T-helper 17 cell (primary cell): ENCODE results near the gene KLHDC9. TPM values are rescaled to one million over a fixed set of nuclear protein-coding genes. Genes with fewer than 3 reads are reported as not detected.

Source experiments
- ATAC-seq: fragments of 150-1000 bp; cut with Tn5 transposase; 2 replicates; pipeline ENCODE4 v1.10.0; 2021; ENCODE audit warnings: mild to moderate bottlenecking, moderate library complexity
- DNase-seq, 3 donors: peaks; one replicate each; pipeline versions ENCODE4 v3.0.0 to v3.0.0-alpha.2; 2020 to 2021
- H3K9me3 ChIP-seq: one replicate; pipeline ENCODE4 v1.7.0; 2013; ENCODE audit warnings: low read length, mild to moderate bottlenecking; ENCODE audit not compliant: control insufficient read depth, poor library complexity, severe bottlenecking
- H3K27ac Mint-ChIP-seq: one replicate; pipeline ENCODE4 v1.8.0; 2022; ENCODE audit warnings: mild to moderate bottlenecking, moderate library complexity, mixed read lengths
- H3K27me3 Mint-ChIP-seq: one replicate; pipeline ENCODE4 v1.8.0; 2022; ENCODE audit warnings: mixed read lengths
- H3K36me3 Mint-ChIP-seq: one replicate; pipeline ENCODE4 v1.8.0; 2022; ENCODE audit warnings: low read depth, mixed read lengths
- H3K4me1 Mint-ChIP-seq: one replicate; pipeline ENCODE4 v1.8.0; 2022; ENCODE audit warnings: mild to moderate bottlenecking, mixed read lengths
- H3K4me3 Mint-ChIP-seq: one replicate; pipeline ENCODE4 v1.8.0; 2022; ENCODE audit warnings: mild to moderate bottlenecking, moderate library complexity, mixed read lengths
- total RNA-seq, 4 donors: library from RNA in 2 of 4; stranded (reverse) in 2 of 4; gene quantifications; one replicate each; pipeline ENCODE4 v1.2.3 and lab custom pipeline; 2022 to 2026

The KLHDC9 gene
- total RNA-seq, 2 donors from 2014 or later, result 0.57 TPM; not detected in 1

DNA sequence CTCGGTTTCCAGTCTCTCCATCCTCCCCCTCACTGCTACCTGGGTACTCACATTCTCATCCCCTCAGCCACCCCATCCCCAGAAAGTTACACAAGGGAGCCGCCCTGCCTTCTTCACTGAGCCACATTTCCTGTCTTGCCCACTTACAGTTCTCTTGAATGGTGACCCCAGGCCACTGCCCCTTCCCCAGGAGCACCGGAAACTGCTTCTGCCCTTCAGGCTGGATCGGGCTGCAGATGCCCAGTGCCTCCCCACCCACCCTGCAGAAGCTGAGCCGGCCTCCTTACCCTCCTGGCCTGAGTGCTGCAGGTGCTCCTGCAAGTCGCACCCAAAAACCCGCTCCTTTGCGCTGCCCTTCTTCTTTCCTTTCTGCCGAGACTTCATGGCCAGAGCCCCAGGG is 28.9 kb upstream of the KLHDC9 start:
- H3K27ac Mint-ChIP-seq, result peak overlapping the region; percentile 99
- peaks cover 10% of the 10 kb centered on the region for H3K36me3 Mint-ChIP-seq
- ATAC-seq (no peak), DNase-seq (no peak)
- H3K27me3 Mint-ChIP-seq, result no peaks in the 10 kb centered on the region
- H3K4me1 Mint-ChIP-seq, result peaks cover 51% of the 10 kb centered on the region
- H3K9me3 ChIP-seq, result no peaks in the 10 kb centered on the region
- peak overlapping the region; percentile 99 for H3K4me3 Mint-ChIP-seq

DNA sequence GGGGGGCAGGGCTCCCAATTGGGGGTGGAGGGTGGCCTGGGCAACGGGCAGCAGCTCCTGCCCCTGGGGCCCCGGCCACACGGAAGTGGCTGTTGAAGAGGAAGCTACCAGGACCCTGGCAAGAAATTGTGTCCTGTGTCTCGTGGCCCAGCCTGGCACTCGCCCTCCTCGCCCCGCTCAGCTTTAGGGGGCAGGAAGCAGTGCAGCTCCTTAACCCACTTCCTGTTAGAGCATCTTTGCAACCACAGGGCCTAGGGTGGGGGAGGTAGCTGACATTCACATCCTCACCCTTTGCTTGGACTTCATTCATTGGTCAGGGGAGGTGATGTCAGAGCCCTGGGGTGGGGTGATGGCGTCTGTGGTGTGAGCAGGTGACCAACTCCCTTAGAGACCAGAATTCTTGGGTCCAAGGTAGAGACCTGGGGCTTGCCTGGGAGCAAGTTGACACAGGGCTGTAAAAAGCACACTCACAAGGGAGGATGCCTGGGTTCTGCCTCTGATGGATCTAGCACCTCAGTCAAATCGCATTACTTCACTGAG is 28.4 kb upstream of the KLHDC9 start, which contains the start of gene ARHGAP30:
ARHGAP30 (minus strand) TSS at position 161 of the 540 bp plus-strand sequence. CDS start 267 bp downstream, outside the sequence.
- ATAC-seq, result peak; percentile 82
- Mint-ChIP-seq H3K27ac (peak within 1 kb of the TSS; percentile 99), H3K27me3 (no peaks in the 10 kb centered on the region), H3K4me3 (peak within 1 kb of the TSS; percentile 99), H3K4me1 (peaks cover 47% of the 10 kb centered on the region), H3K36me3 (peaks cover 8% of the 10 kb centered on the region)
- peak; percentile 57 to 69 (median 64) for DNase-seq
- no peaks in the 10 kb centered on the region for H3K9me3 ChIP-seq

GRCh38 chr1:161070761-161071160 is 27.4 kb upstream of the KLHDC9 start:
- Mint-ChIP-seq H3K36me3 (peaks cover 8% of the 10 kb centered on the region), H3K27me3 (no peaks in the 10 kb centered on the region), H3K4me3 (no peak overlapping the region), H3K27ac (peak overlapping the region; percentile 99), H3K4me1 (peaks cover 47% of the 10 kb centered on the region)
- H3K9me3 ChIP-seq, result no peaks in the 10 kb centered on the region
- ATAC-seq, result no peak
- no peak for DNase-seq

DNA sequence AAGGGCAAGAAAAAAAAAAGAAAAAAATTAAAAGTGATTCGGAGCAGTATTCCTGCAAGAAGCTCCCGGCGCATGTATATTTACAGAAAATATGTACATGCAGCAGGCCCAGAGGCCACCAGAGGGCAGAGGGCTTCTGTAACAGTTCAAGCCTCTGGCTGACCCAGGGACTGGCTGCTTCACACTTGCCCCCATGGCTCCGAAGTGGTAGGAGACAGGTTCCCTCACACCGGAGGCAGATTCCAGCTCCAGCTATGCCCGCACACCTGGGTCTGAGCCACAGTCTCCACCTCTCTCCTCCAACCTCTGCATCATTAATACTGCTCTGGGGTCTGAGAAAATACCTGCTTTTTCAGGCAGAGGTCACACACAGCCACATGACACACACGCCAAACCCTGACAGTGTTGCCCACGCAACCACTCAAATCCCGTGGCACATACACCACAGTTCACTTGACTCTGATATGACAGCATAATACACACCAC is 26.2 kb upstream of the KLHDC9 start:
- H3K36me3 Mint-ChIP-seq, result peaks cover 4% of the 10 kb centered on the region
- no peak for ATAC-seq
- H3K27me3 Mint-ChIP-seq, result no peaks in the 10 kb centered on the region
- peak in 2 of 3 donors; percentile 20 to 27 for DNase-seq
- peak overlapping the region; percentile 99 for H3K27ac Mint-ChIP-seq
- peaks cover 41% of the 10 kb centered on the region for H3K4me1 Mint-ChIP-seq
- no peaks in the 10 kb centered on the region for H3K9me3 ChIP-seq
- H3K4me3 Mint-ChIP-seq, result no peak overlapping the region

GRCh38 chr1:161072751-161073449 is 25.3 kb upstream of the KLHDC9 start:
- Mint-ChIP-seq H3K27me3 (no peaks in the 10 kb centered on the region), H3K27ac (no peak overlapping the region), H3K36me3 (no peaks in the 10 kb centered on the region), H3K4me1 (peaks cover 32% of the 10 kb centered on the region), H3K4me3 (no peak overlapping the region)
- DNase-seq, result no peak
- no peaks in the 10 kb centered on the region for H3K9me3 ChIP-seq
- no peak for ATAC-seq

DNA sequence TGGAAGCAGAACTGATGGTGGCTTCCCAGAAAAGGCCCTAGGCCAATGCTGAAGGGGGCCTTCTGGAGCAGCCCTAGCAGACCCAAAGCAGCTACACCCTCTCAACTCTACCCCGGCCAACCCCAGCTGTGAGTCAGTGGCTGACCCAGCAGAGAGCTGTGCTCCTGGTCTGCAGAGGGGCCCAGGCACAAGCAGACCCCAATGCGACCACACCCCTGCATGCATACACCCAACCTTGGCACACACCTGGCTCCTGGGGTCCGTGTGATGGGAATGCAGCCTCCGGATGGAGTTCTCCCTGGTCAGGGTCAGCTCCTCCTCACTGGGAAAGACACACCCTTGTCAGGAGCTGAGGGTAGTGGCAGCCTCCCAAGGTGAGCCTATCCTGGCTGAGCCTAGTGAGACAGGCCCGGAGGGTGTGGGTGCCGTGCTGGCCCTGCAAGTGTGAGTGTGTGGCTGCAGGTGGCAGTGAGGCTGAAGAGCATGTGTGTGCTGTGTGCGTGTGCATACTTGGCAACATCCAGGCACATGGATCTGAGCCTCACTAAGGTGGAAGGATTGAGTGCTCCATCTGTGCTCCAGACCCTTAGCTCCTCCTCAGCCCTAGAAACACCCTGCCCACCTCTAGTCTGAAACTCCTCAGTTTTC is 24.6 kb upstream of the KLHDC9 start:
- H3K9me3 ChIP-seq, result no peaks in the 10 kb centered on the region
- peaks cover 28% of the 10 kb centered on the region for H3K4me1 Mint-ChIP-seq
- ATAC-seq (no peak), DNase-seq (no peak)
- H3K4me3 Mint-ChIP-seq, result no peak overlapping the region
- no peaks in the 10 kb centered on the region for H3K36me3 Mint-ChIP-seq
- no peak overlapping the region for H3K27ac Mint-ChIP-seq
- no peaks in the 10 kb centered on the region for H3K27me3 Mint-ChIP-seq

DNA sequence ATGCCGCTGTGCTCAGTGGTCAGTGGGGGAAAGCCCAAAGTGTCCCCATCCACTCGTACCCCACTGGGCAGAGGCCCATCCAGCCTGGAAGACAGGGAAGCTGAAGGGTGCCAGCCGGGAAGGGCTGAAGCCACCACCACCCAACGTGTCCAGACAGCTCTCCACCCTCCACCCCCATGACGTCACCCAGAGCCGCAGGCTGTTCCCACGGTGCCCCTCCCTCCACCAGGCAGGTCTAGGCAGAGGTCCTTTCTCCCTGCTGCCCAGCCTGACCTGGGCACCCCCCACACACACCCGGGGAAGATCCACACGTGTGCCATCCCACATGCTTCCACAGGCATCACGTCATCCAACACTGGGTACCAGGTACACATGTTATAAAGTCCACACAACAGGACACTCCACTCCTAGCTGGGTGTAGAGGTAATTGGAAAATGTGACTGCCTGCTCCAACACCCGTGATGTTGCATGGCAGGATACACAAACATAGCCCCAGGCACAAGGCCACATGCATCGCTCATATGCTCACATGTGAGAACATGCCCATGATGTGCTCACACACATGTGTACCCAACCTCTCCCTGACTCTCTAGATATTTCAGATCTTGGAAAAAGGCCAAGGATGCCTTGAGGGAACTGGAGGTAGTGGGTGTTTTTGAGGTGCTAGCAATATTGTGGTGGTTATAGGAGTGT is 23.3 kb upstream of the KLHDC9 start:
- ATAC-seq (no peak), DNase-seq (no peak)
- Mint-ChIP-seq H3K4me3 (no peak overlapping the region), H3K27ac (peak overlapping the region; percentile 24), H3K36me3 (no peaks in the 10 kb centered on the region), H3K27me3 (no peaks in the 10 kb centered on the region), H3K4me1 (peaks cover 23% of the 10 kb centered on the region)
- H3K9me3 ChIP-seq, result no peaks in the 10 kb centered on the region

DNA sequence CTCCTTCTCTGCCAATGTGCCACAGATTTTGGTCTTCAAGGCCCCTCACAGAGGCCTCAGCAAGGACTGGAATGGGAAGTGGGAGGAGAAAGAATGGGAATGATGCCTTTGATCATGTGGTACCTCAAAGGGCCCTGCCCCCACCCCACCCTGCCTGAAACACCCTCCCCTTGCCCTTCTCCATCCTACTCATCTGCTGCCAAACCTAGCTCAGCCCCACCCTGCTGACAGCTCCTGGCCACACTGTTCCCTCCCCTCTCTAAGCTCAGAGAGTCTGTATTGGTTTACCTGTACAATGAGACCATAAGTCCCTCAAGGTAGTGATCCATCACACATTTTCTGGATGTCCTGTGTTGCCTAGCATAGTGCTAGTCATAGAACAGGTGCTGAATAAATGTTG is 21.8 kb upstream of the KLHDC9 start:
- H3K9me3 ChIP-seq, result no peaks in the 10 kb centered on the region
- no peak overlapping the region for H3K27ac Mint-ChIP-seq
- no peaks in the 10 kb centered on the region for H3K36me3 Mint-ChIP-seq
- DNase-seq, result no peak
- no peak for ATAC-seq
- H3K4me1 Mint-ChIP-seq, result peaks cover 20% of the 10 kb centered on the region
- H3K27me3 Mint-ChIP-seq, result no peaks in the 10 kb centered on the region
- H3K4me3 Mint-ChIP-seq, result no peak overlapping the region

GRCh38 chr1:161077426-161077825 is 20.7 kb upstream of the KLHDC9 start:
- Mint-ChIP-seq H3K36me3 (no peaks in the 10 kb centered on the region), H3K27me3 (no peaks in the 10 kb centered on the region), H3K4me3 (no peak overlapping the region), H3K4me1 (peaks cover 16% of the 10 kb centered on the region), H3K27ac (no peak overlapping the region)
- DNase-seq (no peak), ATAC-seq (no peak)
- no peaks in the 10 kb centered on the region for H3K9me3 ChIP-seq

DNA sequence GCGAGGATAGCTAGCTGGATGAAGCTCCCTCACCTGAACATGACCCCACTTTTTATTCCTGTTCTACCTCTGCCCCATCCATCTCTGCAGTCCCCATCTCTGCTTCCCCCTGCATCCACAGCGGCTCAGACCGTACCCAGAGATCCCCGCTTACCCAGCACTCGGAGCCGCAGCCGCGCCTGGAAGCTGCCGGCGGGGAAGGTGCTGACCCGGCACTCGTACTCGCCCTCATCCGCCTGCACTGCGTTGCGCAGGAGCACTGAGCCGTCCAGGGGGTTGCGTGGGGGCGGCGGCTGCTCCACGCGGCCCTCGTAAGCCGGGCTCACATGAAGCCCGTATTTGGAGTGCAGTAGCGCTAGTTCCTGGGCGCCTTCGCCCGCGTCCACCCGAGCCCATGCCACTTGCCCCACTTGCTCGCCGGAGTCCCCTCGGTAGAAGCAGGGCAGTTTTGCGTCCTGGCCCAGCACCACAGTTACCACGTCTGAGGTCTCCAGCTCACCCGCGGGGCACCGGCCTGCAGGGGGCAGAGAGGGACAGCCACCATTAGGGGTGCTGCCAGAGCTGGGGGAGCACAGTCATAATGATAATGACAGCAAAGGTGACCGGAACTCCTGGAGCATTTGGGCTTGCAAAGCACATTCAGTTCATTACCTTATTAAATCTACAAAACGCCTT is 18.6 kb upstream of the KLHDC9 start:
- Mint-ChIP-seq H3K4me3 (no peak overlapping the region), H3K4me1 (peaks cover 13% of the 10 kb centered on the region), H3K27me3 (no peaks in the 10 kb centered on the region), H3K27ac (no peak overlapping the region), H3K36me3 (no peaks in the 10 kb centered on the region)
- ATAC-seq (no peak), DNase-seq (no peak)
- H3K9me3 ChIP-seq, result no peaks in the 10 kb centered on the region

DNA sequence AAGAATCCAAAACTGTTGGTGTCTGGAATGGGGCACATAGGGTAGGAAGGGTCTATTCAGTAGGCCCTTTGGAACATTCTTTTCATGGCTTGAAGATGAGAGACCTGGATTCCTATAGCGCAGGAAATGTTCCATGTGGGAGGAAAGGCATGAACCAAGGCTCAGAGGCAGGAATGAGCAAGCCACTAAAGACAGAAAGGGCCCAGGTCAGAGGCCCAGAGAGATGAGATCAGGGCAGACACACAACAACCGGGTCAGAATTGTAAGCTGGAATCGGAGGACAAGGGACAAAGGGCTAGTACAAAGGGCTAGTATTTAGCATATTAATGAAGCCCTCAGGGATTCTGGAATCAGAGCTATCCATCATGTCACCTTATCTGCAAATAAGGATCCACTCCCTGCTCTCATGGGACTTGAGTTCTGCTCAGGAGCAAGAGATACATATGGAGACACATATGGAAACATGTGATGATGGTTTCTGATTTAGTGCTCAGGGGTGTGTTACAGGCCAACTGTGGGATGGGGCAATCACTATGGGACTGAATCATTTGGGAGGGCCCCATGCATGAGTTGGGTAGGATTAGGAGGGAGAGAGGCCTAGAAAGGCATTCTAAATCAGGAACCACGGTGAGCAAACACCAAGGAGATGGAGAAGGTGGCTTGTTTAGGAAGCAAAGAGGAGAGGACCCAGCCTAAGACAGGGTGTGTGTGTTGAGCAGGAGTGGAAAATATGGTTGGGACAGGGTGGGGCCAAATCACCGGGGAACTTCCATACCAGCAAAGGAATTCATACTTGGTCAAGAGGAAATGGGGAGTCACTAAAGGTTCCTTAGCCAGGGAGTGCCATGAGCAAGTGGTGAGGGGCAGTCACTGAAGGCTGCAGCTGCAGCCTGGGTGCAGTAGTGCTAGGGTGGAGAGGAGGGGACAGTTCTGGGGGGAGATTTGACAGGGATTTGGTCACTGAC is 17.4 kb upstream of the KLHDC9 start:
- ATAC-seq (no peak), DNase-seq (no peak)
- H3K27me3 Mint-ChIP-seq, result no peaks in the 10 kb centered on the region
- no peak overlapping the region for H3K27ac Mint-ChIP-seq
- peaks cover 13% of the 10 kb centered on the region for H3K4me1 Mint-ChIP-seq
- H3K4me3 Mint-ChIP-seq, result no peak overlapping the region
- no peaks in the 10 kb centered on the region for H3K36me3 Mint-ChIP-seq
- no peaks in the 10 kb centered on the region for H3K9me3 ChIP-seq

GRCh38 chr1:161081519-161081918 is 16.6 kb upstream of the KLHDC9 start:
- H3K9me3 ChIP-seq, result no peaks in the 10 kb centered on the region
- H3K27me3 Mint-ChIP-seq, result no peaks in the 10 kb centered on the region
- peaks cover 3% of the 10 kb centered on the region for H3K36me3 Mint-ChIP-seq
- no peak overlapping the region for H3K27ac Mint-ChIP-seq
- no peak for ATAC-seq
- peaks cover 15% of the 10 kb centered on the region for H3K4me1 Mint-ChIP-seq
- no peak for DNase-seq
- H3K4me3 Mint-ChIP-seq, result no peak overlapping the region
